GM12891 (cell line): ENCODE measurements around the gene DACH1.

Experiments used
- PAX5 ChIP-seq: IDR thresholded peaks from 2 replicates; pipeline ENCODE4 v1.6.1; 2011; ENCODE audit warnings: low read length, moderate library complexity, mild to moderate bottlenecking; ENCODE audit not compliant: insufficient read depth, severe bottlenecking
- POLR2A ChIP-seq: IDR thresholded peaks from 2 replicates; pipeline ENCODE4 v1.6.1; 2011; ENCODE audit warnings: low read depth, low read length, control low read depth
- POLR2AphosphoS5 ChIP-seq: IDR thresholded peaks from 2 replicates; pipeline ENCODE4 v1.6.1; 2011; ENCODE audit warnings: low read depth, low read length, control low read depth
- POU2F2 ChIP-seq: IDR thresholded peaks from 2 replicates; pipeline ENCODE4 v1.6.1; 2011; ENCODE audit warnings: low read depth, mild to moderate bottlenecking, control low read depth, low read length, moderate library complexity
- SPI1 ChIP-seq: IDR thresholded peaks from 2 replicates; pipeline ENCODE4 v1.6.1; 2011; ENCODE audit warnings: low read depth, low read length, control low read depth
- TAF1 ChIP-seq: IDR thresholded peaks from 2 replicates; pipeline ENCODE4 v1.6.1; 2011; ENCODE audit warnings: low read depth, low read length, control low read depth

- no peak for TF ChIP-seq POLR2AphosphoS5
- no peak for TF ChIP-seq POLR2A
- TF ChIP-seq TAF1: no peak
- TF ChIP-seq SPI1: no peak
- no peak for TF ChIP-seq PAX5
- no peak for TF ChIP-seq POU2F2
These were observed 409.4 kb downstream of the DACH1 start for GRCh38 chr13:71457645-71458044.
